SK-N-SH treated with all-trans-retinoic acid at 6 μM for 48 hours (cell line): ENCODE measurements around the gene GFM1.

Experiments
- ARNTL ChIP-seq: fragments of 450-650 bp; formaldehyde crosslinking; IDR thresholded peaks from 2 replicates; pipeline ENCODE4 v1.5.0; 2020; ENCODE audit warnings: low read depth, mild to moderate bottlenecking, moderate library complexity, borderline replicate concordance
- CSDC2 ChIP-seq: fragments of 250-450 bp; sonication (Bioruptor Pico); IDR thresholded peaks from 2 replicates; pipeline ENCODE4 v1.5.0; 2020; ENCODE audit warnings: mild to moderate bottlenecking, moderate library complexity
- OSR1 ChIP-seq: fragments of 250-450 bp; sonication (Bioruptor Pico); IDR thresholded peaks from 2 replicates; pipeline ENCODE4 v1.8.0; 2022; ENCODE audit warnings: moderate library complexity, mild to moderate bottlenecking, inconsistent platforms
- RARB ChIP-seq: fragments of 250-450 bp; sonication (Bioruptor Pico); IDR thresholded peaks from 2 replicates; pipeline ENCODE4 v1.8.0; 2021; ENCODE audit warnings: mild to moderate bottlenecking, moderate library complexity
- SNAI2 ChIP-seq: fragments of 250-450 bp; sonication (Bioruptor Pico); IDR thresholded peaks from 2 replicates; pipeline ENCODE4 v1.5.0; 2020; ENCODE audit warnings: mild to moderate bottlenecking, moderate library complexity
- ZC3H10 ChIP-seq: fragments of 250-450 bp; sonication (Bioruptor Pico); IDR thresholded peaks from 2 replicates; pipeline ENCODE4 v1.5.1; 2021; ENCODE audit warnings: mild to moderate bottlenecking, moderate library complexity
- ZFP3 ChIP-seq: fragments of 250-450 bp; sonication (Bioruptor Pico); IDR thresholded peaks from 2 replicates; pipeline ENCODE4 v1.5.0; 2020; ENCODE audit warnings: mild to moderate bottlenecking, moderate library complexity
- ZFP30 ChIP-seq: fragments of 450-650 bp; formaldehyde crosslinking; IDR thresholded peaks from 2 replicates; pipeline ENCODE4 v1.5.0; 2022; ENCODE audit warnings: mild to moderate bottlenecking, moderate library complexity
- TF ChIP-seq, protein P1 (sequence below): fragments of 250-450 bp; sonication (Bioruptor Pico); IDR thresholded peaks from 2 replicates; pipeline ENCODE4 v1.8.0; 2021; ENCODE audit warnings: low read depth, mild to moderate bottlenecking, moderate library complexity, borderline replicate concordance
- TF ChIP-seq, protein P2 (sequence below): fragments of 250-450 bp; sonication (Bioruptor Pico); IDR thresholded peaks from 2 replicates; pipeline ENCODE4 v1.5.1; 2020; ENCODE audit warnings: low read depth, mild to moderate bottlenecking, moderate library complexity
- TF ChIP-seq, protein P3 (sequence below): fragments of 250-450 bp; sonication (Bioruptor Pico); IDR thresholded peaks from 2 replicates; pipeline ENCODE4 v1.8.0; 2020; ENCODE audit warnings: mild to moderate bottlenecking, moderate library complexity, borderline replicate concordance

GRCh38 chr3:158678687-158679086, 34.4 kb downstream of the GFM1 start:
- TF ChIP-seq RARB (CRISPR knock-in tag) = no peak
- TF ChIP-seq, protein P1, sequence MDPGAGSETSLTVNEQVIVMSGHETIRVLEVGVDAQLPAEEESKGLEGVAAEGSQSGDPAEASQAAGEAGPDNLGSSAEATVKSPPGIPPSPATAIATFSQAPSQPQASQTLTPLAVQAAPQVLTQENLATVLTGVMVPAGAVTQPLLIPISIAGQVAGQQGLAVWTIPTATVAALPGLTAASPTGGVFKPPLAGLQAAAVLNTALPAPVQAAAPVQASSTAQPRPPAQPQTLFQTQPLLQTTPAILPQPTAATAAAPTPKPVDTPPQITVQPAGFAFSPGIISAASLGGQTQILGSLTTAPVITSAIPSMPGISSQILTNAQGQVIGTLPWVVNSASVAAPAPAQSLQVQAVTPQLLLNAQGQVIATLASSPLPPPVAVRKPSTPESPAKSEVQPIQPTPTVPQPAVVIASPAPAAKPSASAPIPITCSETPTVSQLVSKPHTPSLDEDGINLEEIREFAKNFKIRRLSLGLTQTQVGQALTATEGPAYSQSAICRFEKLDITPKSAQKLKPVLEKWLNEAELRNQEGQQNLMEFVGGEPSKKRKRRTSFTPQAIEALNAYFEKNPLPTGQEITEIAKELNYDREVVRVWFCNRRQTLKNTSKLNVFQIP (CRISPR knock-in tag) = no peak
- TF ChIP-seq CSDC2 (CRISPR knock-in tag) = no peak
- no peak for TF ChIP-seq ZC3H10 (CRISPR knock-in tag)
- no peak for TF ChIP-seq ZFP30 (CRISPR knock-in tag)
- TF ChIP-seq, protein P2, sequence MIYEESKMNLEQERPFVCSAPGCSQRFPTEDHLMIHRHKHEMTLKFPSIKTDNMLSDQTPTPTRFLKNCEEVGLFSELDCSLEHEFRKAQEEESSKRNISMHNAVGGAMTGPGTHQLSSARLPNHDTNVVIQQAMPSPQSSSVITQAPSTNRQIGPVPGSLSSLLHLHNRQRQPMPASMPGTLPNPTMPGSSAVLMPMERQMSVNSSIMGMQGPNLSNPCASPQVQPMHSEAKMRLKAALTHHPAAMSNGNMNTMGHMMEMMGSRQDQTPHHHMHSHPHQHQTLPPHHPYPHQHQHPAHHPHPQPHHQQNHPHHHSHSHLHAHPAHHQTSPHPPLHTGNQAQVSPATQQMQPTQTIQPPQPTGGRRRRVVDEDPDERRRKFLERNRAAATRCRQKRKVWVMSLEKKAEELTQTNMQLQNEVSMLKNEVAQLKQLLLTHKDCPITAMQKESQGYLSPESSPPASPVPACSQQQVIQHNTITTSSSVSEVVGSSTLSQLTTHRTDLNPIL (CRISPR knock-in tag) = no peak
- TF ChIP-seq ZFP3 = no peak
- TF ChIP-seq, protein P3, sequence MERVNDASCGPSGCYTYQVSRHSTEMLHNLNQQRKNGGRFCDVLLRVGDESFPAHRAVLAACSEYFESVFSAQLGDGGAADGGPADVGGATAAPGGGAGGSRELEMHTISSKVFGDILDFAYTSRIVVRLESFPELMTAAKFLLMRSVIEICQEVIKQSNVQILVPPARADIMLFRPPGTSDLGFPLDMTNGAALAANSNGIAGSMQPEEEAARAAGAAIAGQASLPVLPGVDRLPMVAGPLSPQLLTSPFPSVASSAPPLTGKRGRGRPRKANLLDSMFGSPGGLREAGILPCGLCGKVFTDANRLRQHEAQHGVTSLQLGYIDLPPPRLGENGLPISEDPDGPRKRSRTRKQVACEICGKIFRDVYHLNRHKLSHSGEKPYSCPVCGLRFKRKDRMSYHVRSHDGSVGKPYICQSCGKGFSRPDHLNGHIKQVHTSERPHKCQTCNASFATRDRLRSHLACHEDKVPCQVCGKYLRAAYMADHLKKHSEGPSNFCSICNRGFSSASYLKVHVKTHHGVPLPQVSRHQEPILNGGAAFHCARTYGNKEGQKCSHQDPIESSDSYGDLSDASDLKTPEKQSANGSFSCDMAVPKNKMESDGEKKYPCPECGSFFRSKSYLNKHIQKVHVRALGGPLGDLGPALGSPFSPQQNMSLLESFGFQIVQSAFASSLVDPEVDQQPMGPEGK (CRISPR knock-in tag) = no peak
- TF ChIP-seq ARNTL (CRISPR knock-in tag) = no peak
- TF ChIP-seq SNAI2 (CRISPR knock-in tag) = no peak
- no peak for TF ChIP-seq OSR1 (CRISPR knock-in tag)
